DMS114 treated with DMSO at 0.1 percent for 48 hours (cell line): ENCODE results near the gene UBN1.
"Not testable (repeated sequence)": the region's sequence is repeated elsewhere in the genome, so short reads cannot be mapped to it uniquely, and the experiment has no call there.

Experiments
- DNase-seq: peaks from one replicate; lab custom pipeline; 2025; ENCODE audit not compliant: unreplicated experiment; lab: John Stamatoyannopoulos, UW

The UBN1 gene

GRCh38 chr16:4884972-4885874, 37.9 kb downstream of the UBN1 start:
- no peak for DNase-seq

- DNase-seq, result no peak
These were observed 38.9 kb downstream of the UBN1 start for GRCh38 chr16:4886151-4886550.

- DNase-seq, result no peak
These were observed 41.3 kb downstream of the UBN1 start for GRCh38 chr16:4888428-4889135.

- DNase-seq, result no peak
These were observed 42.7 kb downstream of the UBN1 start for GRCh38 chr16:4890026-4890425.

- DNase-seq, result no peak
These were observed 43.4 kb downstream of the UBN1 start for GRCh38 chr16:4890686-4891085.

- no peak for DNase-seq
These were observed 44.0 kb downstream of the UBN1 start for GRCh38 chr16:4891097-4891885.

GRCh38 chr16:4891886-4892216, 44.6 kb downstream of the UBN1 start:
- no peak for DNase-seq

GRCh38 chr16:4892361-4893102, 45.3 kb downstream of the UBN1 start:
- no peak for DNase-seq

GRCh38 chr16:4893103-4893862, 46.0 kb downstream of the UBN1 start:
- no peak for DNase-seq

- no peak for DNase-seq
These were observed 47.2 kb downstream of the UBN1 start for GRCh38 chr16:4894276-4895150.

GRCh38 chr16:4895366-4895765, 48.1 kb downstream of the UBN1 start:
- DNase-seq, result no peak

GRCh38 chr16:4896761-4897160, 49.5 kb downstream of the UBN1 start:
- not testable (repeated sequence) for DNase-seq

- no peak for DNase-seq
These were observed 50.0 kb downstream of the UBN1 start for GRCh38 chr16:4897328-4897727.

GRCh38 chr16:4898811-4899473, 51.7 kb downstream of the UBN1 start:
- DNase-seq, result no peak

- DNase-seq, result no peak
These were observed 52.2 kb downstream of the UBN1 start for GRCh38 chr16:4899474-4899846.

- no peak for DNase-seq
These were observed 52.8 kb downstream of the UBN1 start for GRCh38 chr16:4900036-4900435.

- DNase-seq, result no peak
These were observed 53.5 kb downstream of the UBN1 start for GRCh38 chr16:4900750-4901149.

GRCh38 chr16:4902038-4902437, 54.8 kb downstream of the UBN1 start:
- DNase-seq, result no peak
